Measurements from ENCODE around the gene BPIFB3. TPM values are rescaled to one million over a fixed set of nuclear protein-coding genes. Genes with fewer than 3 reads are reported as not detected.

Gene BPIFB3
- total RNA-seq, 1 donor from 2014 or later = not detected

- DNase-seq (ENCODE audit: low read depth in 2 of 2) = peak in 1 of 2 donors; percentile 3
These were observed 7.9 kb downstream of the BPIFB3 start for GRCh38 chr20:33061658-33062028.

DNA sequence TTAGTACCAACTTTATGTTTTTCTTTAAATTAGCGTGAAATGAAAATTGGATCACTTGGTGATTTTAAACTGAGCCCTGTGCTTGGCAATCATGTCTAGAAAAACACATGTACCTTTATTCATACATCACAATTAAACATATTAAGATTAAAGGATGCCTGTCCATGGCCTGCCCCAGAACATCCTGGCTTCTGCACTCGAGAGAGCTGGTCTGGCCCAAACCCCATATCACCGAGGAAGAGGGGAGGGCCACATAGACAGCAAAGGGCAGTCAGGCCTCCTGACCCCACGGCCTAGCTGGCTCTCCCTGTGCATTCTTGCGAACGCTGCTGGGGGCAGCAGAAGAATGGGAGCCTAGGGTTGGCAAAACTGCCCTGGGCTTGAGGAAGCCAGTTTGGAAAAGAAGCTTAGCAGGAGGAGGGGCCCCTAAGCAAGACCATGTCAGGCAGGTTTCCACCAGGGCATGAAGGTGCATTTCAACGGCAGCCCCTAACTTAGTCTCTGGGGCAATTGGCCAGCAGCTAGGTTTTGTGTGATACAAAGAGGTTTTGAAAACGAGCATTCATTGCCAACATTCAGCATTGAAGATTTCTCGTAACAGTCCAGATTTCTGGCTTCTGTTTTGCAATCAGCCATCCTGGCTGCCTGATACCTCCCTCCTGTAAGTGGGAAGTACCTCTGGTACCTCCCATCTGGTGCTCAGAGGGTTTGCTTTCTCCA lies 8.6 kb downstream of the BPIFB3 start:
- DNase-seq (ENCODE audit: low read depth in 2 of 2) = no peak

DNA sequence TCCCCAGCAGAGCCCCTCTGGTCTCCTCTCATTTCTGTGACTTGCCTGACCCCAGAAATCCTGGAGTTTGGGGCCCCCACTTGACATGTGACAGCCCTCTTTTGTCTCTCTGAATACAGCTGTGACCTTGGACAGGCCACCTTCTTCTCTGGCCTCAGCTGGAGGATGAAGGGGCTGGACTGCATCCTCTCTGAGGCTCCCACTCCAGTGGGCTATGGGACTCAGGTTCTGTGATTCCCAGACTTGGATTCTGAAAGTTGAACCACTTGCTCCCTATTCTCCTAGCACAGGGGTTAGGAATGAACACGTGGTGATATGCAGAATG lies 9.1 kb downstream of the BPIFB3 start:
- DNase-seq (ENCODE audit: low read depth in 2 of 2) = no peak

DNA sequence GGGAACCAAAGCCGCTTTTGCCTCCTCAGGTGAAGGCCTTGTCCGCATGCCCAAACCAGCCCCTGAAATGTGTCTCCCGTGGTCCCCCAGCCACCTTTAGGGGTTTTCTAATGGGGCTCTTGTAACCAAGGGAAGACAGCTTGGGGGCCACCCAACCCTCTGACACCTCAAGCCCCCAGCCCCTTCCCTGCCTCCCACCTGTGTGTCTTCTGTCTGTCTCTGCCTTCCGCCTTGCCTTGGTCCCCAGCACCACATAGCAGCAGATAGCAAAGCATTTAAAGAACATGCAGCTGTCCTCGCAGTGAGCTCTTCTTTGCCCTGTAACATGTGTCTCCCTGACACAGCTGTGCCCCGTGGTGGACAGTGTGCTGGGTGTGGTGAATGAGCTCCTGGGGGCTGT lies 9.6 kb downstream of the BPIFB3 start:
- DNase-seq (ENCODE audit: low read depth in 2 of 2) = no peak

DNA sequence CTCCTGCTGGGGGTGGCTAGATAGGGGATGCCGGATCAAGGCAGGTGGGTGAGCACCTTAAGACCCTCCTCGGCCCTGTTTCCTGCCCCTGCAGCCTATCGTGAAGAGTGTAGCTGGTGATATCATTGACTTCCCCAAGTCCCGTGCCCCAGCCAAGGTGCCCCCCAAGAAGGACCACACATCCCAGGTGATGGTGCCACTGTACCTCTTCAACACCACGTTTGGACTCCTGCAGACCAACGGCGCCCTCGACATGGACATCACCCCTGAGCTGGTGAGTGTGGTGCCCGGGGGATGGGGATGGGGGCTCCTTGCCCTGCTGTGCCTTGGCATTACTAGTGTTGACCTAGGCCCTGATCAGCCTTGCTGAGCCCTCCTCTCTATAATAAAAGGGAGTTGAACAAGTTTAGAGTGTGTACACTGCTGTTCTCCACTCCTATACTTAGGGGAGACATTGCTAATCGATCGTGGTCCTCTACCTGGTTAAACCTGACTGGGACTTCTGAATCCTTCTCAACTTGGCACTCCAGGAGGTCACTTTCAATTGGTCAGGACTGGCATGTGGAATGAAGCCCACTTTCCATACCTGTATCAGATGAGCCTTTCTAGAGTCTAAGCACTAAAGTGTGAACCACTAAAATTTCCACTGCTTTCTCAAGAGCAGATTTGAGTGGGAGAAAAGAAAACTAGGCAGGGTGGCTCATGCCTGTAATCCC lies 11.0 kb downstream of the BPIFB3 start:
- DNase-seq (ENCODE audit: low read depth in 2 of 2) = no peak

- no peak for DNase-seq (ENCODE audit: low read depth in 2 of 2)
These were observed 12.1 kb downstream of the BPIFB3 start for GRCh38 chr20:33065785-33066184.

- no peak for DNase-seq (ENCODE audit: low read depth in 2 of 2)
These were observed 14.1 kb downstream of the BPIFB3 start for GRCh38 chr20:33067806-33068205.

DNA sequence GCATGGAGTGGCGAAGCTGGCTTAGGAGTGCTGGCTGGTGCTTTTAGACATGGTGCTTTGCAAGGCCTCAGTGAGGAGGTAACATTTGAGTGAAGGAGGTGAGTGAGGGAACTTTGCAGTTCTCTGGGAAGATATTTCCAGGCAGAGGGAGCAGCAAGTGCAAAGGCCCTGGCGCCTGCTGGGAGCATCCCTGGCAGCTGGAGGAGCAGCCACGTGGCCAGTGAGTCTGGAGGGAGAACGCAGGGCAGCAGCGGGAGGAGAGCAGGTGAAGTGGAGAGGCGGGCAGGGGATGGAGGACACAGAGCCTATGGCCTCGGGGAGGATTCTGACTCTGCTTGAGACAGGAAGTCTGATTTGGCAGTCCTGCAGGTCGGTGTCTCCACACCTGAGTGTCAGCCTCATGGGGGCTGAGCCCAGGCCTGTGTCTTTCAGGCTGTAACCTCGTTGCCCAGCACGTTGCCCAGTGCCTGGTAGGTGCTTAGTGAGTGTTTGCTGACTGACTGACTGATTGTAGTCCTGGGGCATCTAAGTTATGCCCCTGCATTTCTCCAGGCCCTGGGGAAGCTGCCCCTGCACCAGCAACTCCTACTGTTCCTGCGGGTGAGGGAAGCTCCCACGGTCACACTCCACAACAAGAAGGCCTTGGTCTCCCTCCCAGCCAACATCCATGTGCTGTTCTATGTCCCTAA lies 14.7 kb downstream of the BPIFB3 start:
- DNase-seq (ENCODE audit: low read depth in 2 of 2) = no peak

GRCh38 chr20:33069673-33070072 lies 16.0 kb downstream of the BPIFB3 start:
- DNase-seq (ENCODE audit: low read depth in 2 of 2) = no peak

DNA sequence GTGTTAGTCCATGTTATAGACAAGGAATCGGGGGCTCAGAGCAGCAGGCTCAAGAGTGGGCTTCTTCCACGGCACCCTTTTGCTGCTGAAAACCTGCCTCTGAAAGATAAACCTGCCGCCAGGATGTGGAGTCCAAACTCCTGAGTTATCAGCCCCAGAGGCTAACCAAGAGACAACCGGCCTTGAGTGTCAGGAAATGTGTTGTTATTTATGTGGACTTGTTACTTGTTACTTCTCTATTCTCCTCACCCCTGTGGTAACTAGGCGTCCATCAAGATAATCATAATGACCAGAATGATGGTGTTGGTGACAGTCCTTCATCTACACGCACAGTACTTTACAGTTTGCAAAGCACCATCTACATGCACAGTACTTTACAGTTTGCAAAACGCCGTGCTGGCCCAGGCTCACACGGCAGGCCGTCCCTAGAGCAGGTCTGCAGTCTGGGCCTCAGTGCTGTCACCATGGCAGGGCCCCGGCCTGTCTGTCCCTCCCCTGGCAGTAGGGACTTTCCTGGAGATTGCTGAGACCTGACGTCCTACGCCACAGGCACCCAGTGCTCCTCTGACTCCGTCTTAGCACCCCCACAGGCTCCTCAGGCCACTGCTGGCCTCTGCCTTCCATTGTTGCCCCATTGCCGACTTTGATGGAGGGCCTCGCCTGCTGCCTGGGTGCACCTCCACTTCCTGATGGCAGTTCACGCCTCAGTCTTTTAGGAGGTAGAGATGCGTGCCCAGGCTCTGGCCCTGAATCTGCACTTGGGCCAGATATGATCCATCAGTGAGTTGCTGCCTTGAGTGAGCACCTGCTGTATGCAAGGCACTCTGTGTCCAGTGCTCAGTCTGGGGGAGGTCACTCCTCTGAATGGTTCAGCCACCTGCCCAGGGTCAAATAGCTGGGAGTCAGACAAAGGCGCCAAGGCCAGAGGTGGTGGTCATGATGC lies 16.7 kb downstream of the BPIFB3 start:
- no peak for DNase-seq (ENCODE audit: low read depth in 2 of 2)

DNA sequence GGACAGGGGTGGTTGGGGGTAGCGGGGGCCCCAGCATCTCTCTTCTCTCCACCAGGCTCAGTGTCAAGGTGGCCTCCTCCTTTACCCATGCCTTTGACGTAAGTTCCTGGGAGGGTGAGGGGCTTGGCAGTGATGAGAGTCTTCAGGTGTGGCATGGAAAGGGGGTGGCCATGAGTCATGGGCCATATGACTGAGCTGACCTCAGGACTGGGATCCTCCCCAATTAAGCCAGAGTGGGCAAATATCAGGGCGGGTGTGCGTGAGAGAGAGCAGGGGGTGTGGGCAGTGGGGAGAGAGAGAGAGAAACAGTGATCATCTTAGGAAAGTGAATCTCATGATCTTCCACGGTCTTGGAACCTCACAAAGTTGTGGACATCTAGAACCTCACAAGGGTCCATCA lies 17.5 kb downstream of the BPIFB3 start:
- no peak for DNase-seq (ENCODE audit: low read depth in 2 of 2)

- no peak for DNase-seq (ENCODE audit: low read depth in 2 of 2)
These were observed 18.7 kb downstream of the BPIFB3 start for GRCh38 chr20:33072362-33072761.

DNA sequence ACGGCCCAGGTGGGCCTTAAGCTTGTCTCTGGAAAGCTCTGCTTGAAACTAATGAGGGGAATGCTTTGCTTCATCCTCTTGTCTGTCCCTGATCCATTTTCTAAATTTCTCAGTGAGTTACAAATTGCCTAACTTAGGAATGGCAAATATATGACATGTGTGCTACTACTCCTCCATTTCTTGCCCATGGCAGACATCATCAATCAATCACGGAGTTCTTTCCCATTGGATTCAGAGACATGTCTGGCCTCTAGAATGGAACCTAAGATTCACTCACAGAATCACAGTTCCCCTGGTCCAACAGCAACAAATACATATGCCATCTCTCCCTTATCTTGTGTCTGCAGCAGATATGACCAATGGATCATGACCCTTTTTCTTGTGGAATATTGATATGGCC lies 19.1 kb downstream of the BPIFB3 start:
- no peak for DNase-seq (ENCODE audit: low read depth in 2 of 2)

DNA sequence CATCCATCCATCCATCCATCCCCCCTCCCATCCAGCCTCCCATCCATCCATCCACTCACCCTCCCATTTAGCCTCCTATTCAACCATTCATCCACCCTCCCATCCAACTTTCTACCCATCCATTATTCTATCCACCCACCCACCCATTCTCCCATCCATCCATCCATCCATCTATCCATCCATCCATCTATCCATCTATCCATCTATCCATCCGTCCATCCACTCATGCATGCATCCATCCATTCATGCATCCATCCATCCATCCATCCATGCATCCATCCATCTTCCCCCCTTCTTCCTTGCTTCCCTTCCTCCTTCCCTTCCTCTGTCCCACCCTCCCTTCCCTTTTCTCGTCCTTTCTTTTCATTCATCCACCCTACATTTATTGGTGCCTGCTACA lies 21.0 kb downstream of the BPIFB3 start:
- no peak for DNase-seq (ENCODE audit: low read depth in 2 of 2)

DNA sequence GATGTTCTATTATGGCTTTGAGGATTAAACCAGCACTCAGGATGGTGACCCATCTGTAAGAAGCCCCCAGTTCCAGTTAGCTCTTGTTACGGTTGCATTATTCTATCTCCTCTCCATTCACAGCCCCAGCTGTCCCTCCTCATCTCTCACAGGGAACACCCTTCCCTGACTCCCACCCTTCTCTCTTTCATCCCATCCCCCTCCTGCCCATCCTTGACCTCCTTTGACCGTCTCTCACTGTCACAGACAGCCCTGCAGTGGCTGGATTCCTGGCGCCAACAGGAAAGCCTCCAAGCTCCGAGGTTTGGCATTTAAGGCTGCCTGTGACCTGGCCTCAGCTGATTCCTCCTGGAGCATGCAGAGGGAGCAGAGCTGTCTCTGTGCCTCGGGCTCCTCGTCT lies 21.6 kb downstream of the BPIFB3 start:
- DNase-seq (ENCODE audit: low read depth in 2 of 2) = no peak

DNA sequence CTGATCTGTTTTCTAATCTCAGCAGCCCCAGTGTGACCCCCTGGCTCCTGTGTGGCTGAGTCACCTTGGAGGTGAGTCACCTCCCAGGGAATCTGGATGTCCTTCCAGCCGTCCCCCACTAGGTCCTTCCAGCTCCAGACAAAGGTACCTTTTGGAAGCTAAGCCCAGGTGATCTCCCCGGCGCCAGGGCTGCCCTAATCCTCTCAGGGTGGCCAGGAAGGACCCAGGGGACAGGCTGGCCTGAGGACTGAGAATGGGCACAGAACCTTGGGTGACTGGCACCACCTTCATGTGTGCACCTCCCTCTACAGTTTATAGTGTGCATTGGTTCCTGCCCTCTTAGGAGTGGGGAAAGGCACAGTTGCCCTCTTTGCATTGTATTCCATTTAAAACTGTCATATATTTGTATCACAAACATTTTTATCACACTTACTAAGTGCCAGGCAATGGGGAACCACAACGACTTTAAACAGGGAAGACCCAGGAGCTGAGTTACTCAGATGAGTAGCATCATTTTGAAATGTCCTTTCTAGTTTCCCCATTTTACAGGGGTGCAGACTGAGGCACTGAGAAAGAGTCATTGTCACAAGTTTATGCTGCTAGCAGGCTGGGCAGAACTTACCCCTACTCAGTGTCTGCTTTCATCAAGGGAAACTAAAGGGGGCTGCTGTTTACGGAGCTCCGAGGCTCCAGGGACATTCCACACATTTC lies 23.1 kb downstream of the BPIFB3 start:
- peak in 1 of 2 donors; percentile 40 for DNase-seq (ENCODE audit: low read depth in 2 of 2)

DNA sequence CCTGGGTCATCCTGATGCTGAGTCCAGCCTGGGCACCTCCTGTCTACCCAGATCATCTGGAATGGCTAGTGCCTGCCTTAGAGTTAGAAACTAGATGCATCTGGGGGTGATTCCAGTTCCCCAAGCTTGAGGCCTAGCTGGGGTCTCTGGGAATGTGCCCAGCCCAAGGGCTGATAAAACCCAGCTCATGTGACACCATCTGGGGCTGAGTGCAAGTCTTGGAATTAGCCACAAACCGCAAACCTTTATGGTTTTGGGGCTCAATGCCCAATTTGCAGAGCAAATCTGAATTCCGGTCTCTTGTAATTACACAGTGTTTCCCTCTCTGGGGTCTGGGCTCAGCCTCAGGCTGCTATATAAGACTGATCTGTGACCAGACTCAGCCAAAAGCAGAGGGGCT lies 25.6 kb downstream of the BPIFB3 start, which contains the start of gene BPIFB4:
Gene BPIFB4 (plus strand): TSS at position 385 of the 400 bp plus-strand sequence. CDS start 1,884 bp downstream, outside the sequence.
- no peak for DNase-seq (ENCODE audit: low read depth in 2 of 2)

DNA sequence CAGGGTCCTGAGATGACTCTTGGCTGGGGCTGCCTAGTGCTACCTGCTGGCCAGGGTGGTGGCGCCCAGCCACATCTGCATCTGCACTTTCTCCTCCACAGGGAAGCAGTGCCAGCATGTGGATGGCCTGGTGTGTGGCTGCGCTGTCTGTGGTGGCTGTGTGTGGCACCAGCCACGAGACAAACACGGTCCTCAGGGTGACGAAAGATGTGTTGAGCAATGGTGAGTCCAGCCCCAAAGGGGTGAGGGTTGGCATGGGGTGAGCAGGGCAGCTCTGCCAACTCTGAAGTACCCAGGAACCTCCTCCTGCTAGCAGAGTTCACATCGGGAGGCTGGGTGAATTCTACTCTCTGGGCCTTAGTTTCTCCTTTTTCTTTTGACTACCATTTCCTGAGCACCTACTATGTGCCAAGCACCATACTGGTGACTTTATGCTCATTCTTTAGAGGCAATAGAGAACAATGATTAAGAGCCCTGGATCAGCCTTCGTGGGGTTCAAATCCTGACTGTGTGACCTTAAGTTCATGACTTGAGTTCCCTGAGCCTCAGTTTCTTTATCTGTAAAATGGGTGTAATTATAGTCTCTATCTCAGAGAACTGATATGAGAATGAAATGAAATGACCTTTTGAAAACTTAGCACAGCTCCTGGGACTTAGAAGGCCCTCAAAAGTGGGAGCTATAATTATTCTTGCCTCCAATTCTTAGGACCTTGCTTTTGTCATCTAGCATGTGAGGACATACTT lies 27.9 kb downstream of the BPIFB3 start:
- no peak for DNase-seq (ENCODE audit: low read depth in 2 of 2)

DNA sequence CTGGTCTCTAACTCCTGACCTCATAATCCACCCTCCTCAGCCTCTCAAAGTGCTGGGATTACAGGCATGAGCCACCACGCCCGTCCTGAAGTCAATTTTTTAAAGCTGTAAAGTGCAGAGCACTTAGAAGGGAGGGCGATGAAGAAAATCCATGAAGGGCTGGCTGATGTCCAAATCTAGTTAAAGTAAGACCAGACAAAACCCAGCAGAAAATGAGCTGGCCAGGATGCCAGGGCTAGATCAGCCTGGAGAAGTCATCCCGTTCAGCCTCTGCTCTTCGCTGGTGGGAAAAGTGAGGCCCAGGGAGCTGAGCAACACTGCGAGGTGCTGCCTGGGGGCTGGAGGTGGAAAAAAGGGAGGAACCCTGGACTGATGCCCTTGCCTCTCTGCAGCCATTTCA lies 28.8 kb downstream of the BPIFB3 start:
- no peak for DNase-seq (ENCODE audit: low read depth in 2 of 2)

Data from lung microvascular endothelial cell (primary cell).